Measurements from ENCODE around the gene ZNF232. TPM values are rescaled to one million over a fixed set of nuclear protein-coding genes. Genes with fewer than 3 reads are reported as not detected.

ZNF232 gene
- total RNA-seq (2022; extraction: Qiagen RNA extraction), result 3.6 to 4.3 TPM (median 4.1 TPM) in 5 replicates

GRCh38 chr17:5111402-5112204 is at the start of gene ZNF232:
Gene ZNF232 (minus strand): TSS chr17:5111878. CDS start chr17:5111822, 56 bp downstream.

GRCh38 chr17:5115673-5116651 is 4.3 kb upstream of the ZNF232 start, which contains the start of gene USP6:
Gene USP6 (plus strand): TSS chr17:5116032. CDS start chr17:5130368, 14,336 bp downstream.

GRCh38 chr17:5078106-5079028 is 33.3 kb downstream of the ZNF232 start, which contains the start of gene ZFP3:
Gene ZFP3 (plus strand): TSS chr17:5078467. CDS start chr17:5091505, 13,038 bp downstream.

Other genes starting within 250 kb of the ZNF232 start
- gene C17orf107, start 212.3 kb downstream of the ZNF232 start, total RNA-seq (2022; extraction: Qiagen RNA extraction), result 0.22 to 0.52 TPM (median 0.25 TPM) in 5 replicates
- gene CHRNE, start 208.8 kb downstream of the ZNF232 start, total RNA-seq (2022; extraction: Qiagen RNA extraction), result 0.06 to 0.13 TPM (median 0.08 TPM) in 5 replicates
- gene GP1BA, start 179.6 kb downstream of the ZNF232 start, total RNA-seq (2022; extraction: Qiagen RNA extraction), result not detected in 5 replicates
- 54.2 to 84.3 TPM (median 79.0 TPM) in 5 replicates for gene SLC25A11, start 171.8 kb downstream of the ZNF232 start, total RNA-seq (2022; extraction: Qiagen RNA extraction)
- gene RNF167, start 171.6 kb downstream of the ZNF232 start, total RNA-seq (2022; extraction: Qiagen RNA extraction), result 95.0 to 148 TPM (median 130 TPM) in 5 replicates
- 2,450 to 3,030 TPM (median 2,898 TPM) in 5 replicates for gene PFN1, start 163.3 kb downstream of the ZNF232 start, total RNA-seq (2022; extraction: Qiagen RNA extraction)
- 48.1 to 62.8 TPM (median 53.1 TPM) in 5 replicates for gene ENO3, start 160.8 kb downstream of the ZNF232 start, total RNA-seq (2022; extraction: Qiagen RNA extraction)
- gene SPAG7, start 144.1 kb downstream of the ZNF232 start, total RNA-seq (2022; extraction: Qiagen RNA extraction), result 69.8 to 97.7 TPM (median 74.9 TPM) in 5 replicates
- gene CAMTA2, start 124.2 kb downstream of the ZNF232 start, total RNA-seq (2022; extraction: Qiagen RNA extraction), result 29.0 to 37.2 TPM (median 36.7 TPM) in 5 replicates
- gene INCA1, start 114.4 kb downstream of the ZNF232 start, total RNA-seq (2022; extraction: Qiagen RNA extraction), result 1.3 to 1.7 TPM (median 1.4 TPM) in 5 replicates
- 98.6 to 114 TPM (median 107 TPM) in 5 replicates for gene KIF1C, start 113.9 kb downstream of the ZNF232 start, total RNA-seq (2022; extraction: Qiagen RNA extraction)
- gene SLC52A1, start 76.5 kb downstream of the ZNF232 start, total RNA-seq (2022; extraction: Qiagen RNA extraction), result 0.44 to 1.2 TPM (median 0.95 TPM) in 5 replicates
- 0.80 to 1.1 TPM (median 0.93 TPM) in 5 replicates for gene ZFP3, start 33.4 kb downstream of the ZNF232 start, total RNA-seq (2022; extraction: Qiagen RNA extraction)
- 0.01 to 0.05 TPM (median 0.02 TPM) in 5 replicates for gene USP6, start 4.2 kb upstream of the ZNF232 start, total RNA-seq (2022; extraction: Qiagen RNA extraction)
- 1.2 to 1.8 TPM (median 1.5 TPM) in 5 replicates for gene ZNF594, start 80.0 kb upstream of the ZNF232 start, total RNA-seq (2022; extraction: Qiagen RNA extraction)
- not detected in 5 replicates for gene SCIMP, start 123.0 kb upstream of the ZNF232 start, total RNA-seq (2022; extraction: Qiagen RNA extraction)
- 40.2 to 43.9 TPM (median 43.5 TPM) in 5 replicates for gene RABEP1, start 170.4 kb upstream of the ZNF232 start, total RNA-seq (2022; extraction: Qiagen RNA extraction)

All from A549 treated with CORT108297 at 1 μM for 4 hours (cell line).